ENCODE data around the gene TERC.
"Not testable (repeated sequence)": the region's sequence is repeated elsewhere in the genome, so short reads cannot be mapped to it uniquely, and the experiment has no call there.

TERC gene

DNA sequence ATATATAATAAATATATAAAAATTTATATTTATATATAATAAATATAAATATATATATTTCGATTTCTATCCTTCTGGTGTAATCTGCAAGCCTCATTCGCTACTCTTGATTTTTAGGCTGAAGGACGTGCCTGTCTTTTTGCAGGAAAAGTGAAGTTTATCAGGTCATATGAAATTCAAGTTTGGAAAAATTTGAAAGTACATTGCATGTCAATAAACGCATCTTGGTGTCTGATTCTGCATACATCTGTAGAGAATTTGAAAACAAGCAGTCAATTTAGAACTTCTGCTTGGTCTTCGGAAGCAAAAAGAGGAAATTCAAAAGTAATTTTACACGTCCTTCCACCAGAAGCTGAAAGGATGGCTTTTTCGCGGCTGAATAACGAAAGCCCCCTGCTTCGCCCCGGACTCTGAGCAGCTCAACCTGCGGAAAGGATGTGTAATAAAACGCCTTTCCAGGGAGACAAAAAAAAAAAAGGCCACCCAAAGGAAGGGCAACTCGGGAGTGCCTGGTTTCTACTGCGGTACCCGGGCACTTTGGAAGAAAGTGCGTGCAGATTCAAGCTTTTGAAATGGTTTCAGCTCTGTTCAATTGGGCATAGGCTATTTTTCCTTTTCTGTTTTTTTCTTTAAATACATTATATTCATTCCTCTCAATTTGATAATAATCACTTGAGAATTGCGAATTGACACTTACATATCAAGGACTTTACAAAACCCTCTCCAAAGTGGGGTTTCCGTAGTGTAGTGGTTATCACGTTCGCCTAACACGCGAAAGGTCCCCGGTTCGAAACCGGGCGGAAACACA, 6.8 kb upstream of the TERC start:
- no peak for FAIRE-seq
- DNase-seq (ENCODE audit: low spot score) = peak; percentile 80

DNA sequence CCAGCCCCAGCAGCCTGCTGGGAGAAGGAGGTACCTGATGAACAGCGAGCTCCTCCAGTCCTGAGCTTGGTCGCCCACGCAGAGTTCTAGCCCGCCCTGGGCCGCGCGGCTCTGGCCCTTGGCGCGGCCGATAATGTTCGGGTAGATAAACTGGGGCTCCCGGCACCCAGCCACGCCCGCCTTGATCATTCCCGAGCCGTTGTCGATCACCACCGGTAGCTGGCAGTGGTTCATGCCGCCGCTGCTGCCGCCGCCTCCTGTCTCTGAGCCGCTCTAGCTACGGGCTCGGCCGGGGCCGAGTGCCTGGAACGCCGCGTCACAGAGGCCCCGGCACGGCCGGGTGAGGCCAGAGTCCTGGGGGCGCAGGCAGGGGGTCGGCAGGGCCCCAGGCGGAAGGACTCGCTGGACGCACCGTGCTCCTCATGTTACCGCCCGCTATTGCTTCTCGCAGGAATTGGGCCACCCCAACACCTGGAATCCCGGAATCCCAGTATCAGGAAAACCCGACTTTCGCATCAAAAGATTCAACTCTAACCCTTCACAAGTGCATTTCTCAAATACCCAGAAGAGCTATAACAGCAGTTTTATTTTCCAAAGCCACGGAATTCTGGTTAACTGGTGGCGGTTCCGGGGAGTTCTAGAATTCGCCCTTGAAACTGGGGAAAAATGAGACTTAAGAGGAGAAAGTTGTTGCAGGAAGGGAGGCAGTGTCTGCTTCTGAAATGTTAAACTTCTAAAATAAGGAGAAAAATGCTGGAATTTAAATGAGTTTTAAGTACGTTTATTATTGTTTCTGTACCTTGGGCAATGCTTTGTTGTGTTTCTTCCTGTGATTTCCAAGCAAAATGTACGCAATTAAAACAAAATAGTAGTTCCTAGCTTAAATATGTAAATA, 4.7 kb upstream of the TERC start, which contains the start of gene ACTRT3:
ACTRT3 (minus strand) TSS at position 275 of the 895 bp plus-strand sequence; CDS start at position 234, 41 bp downstream.
- DNase-seq (ENCODE audit: low spot score) (no peak), FAIRE-seq (no peak)

DNA sequence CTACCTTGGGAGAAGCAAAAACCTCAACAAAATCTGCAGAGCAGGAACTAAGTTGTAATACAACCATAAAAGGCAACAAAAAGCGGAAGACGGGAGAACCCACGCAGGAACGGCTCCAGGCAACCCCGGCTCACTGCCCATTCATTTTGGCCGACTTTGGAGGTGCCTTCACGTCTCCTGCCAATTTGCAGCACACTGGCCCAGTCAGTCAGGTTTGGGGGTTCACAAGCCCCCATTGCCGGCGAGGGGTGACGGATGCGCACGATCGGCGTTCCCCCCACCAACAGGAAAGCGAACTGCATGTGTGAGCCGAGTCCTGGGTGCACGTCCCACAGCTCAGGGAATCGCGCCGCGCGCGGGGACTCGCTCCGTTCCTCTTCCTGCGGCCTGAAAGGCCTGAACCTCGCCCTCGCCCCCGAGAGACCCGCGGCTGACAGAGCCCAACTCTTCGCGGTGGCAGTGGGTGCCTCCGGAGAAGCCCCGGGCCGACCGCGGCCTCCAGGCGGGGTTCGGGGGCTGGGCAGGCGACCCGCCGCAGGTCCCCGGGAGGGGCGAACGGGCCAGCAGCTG, 463 bp downstream of the TERC start:
- DNase-seq (ENCODE audit: low spot score) = no peak
- no peak for FAIRE-seq

DNA sequence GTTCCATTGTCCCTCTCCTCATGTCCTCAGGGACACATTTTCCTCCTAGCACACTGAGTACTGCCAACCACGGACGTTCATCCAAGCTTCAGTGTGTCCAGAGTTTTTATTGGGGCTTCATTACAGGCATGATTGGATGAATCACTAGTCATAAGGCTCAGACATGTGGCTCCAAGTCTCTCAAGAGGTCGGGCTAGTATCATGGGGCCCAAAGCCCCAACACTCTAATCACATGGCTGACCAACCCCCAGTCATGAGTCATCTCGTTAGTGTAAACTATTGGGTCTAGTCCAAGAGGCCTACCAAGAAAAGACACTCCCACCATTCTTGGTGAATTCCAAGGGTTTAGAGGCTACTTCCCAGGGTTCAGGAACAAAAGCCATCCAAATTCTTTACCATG, 4.4 kb downstream of the TERC start:
- DNase-seq (ENCODE audit: low spot score) (peak; percentile 46), FAIRE-seq (no peak)

DNA sequence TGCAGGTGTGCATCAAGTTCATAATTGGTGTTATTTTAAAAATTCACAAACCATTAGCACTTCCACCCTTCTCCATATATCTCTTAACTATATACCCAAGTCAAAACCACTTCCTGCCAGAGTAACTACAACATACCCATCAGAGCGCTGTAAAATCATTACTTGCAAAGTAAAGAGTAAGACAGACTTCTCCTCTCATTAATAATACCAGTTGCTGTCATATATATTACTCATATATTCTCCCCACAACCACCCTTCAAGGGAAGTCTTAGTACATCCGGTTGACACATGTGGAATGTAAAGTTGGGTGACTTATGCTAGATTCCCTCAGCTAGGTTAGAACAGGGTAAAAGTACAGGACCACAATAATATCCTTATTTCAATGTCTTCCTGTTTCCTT, 5.6 kb downstream of the TERC start:
- peak; percentile 62 for DNase-seq (ENCODE audit: low spot score)
- no peak for FAIRE-seq

DNA sequence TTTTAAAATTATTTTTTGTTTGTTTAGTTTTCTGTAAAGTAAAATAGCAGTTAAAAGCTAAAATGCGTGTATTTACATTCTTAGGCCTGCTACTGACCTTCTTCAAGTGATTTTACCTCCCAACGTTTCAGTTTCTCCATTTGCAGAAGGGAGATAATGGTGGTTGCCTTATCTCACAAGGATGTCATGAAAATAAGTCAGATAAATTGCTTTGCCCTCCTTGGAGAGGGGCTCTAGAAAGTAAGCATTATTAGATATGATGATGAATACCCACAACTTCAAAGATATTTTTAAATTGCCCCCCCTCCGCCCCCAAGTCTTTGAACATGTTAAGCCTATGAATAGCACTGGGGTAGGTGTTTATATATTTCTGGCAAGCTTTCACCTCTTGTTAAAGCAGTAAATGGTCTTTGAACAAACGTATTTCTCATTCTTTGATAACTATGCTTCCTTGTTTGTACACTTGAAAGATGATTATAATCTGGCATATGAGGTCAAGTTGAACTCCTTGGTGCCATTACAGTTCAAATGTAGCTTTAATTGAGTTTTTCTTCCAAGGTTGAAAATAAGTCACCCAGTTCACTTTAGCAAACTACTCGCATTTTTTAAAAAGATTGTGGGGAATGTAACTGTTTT, 6.4 kb downstream of the TERC start:
- FAIRE-seq = no peak
- no peak for DNase-seq (ENCODE audit: low spot score)

DNA sequence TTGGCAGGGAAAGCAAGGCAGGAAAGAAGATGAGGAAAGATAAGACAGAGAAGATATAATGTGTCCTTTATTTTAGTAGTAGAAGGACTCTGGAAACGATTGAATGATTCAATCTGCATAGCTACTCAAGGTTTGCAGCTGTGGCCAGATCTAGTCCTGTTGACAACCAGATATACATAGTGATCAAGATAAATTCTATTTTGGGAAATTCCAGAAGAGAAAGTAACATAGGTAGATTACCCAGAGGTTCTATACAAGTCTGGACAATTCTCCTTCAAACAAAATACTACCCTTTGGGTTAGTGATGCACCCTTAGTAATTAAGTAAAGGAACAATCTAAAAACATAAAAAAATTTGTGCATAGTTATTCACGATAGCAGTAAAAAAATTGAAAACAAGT, 9.4 kb downstream of the TERC start:
- DNase-seq (ENCODE audit: low spot score) (no peak), FAIRE-seq (no peak)

DNA sequence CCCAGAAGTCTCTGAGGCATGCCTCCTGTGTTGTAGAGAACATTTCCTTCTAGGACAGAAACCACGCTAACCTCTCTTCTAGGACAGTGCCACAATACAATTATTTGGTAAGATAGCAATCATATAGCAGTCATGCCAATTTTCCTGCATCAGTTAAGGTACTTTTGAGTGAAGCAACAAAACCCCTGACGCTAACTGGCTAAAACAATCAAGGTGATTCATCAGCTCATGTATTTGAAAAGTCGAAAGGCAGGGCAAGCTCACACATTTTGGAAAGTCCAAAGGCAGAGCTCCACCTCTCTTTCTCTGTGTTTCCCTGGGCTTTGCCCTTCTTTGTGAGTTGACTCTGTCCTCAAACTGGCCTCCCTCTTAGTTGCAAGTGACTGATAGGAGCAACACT, 10.1 kb downstream of the TERC start:
- FAIRE-seq (no peak), DNase-seq (ENCODE audit: low spot score) (no peak)

DNA sequence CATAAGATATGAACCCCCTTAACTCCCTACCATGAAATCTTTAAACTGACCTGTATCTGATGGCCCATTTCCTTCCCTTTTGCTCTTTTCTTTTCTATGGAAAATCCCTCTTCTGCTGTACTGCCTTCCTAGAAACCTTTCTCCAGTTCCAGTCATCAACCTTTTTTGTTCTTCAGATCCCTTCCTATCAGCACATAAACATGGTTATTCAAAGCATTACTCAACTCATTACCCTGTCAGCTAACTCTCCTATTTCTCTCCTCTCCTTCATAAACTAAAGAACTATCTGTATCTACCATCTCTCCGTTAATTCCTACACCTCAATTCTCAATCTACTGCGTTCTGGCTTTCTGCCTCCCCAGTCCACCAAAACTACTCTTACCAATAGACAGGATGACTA, 13.0 kb downstream of the TERC start:
- no peak for DNase-seq (ENCODE audit: low spot score)
- FAIRE-seq = no peak

DNA sequence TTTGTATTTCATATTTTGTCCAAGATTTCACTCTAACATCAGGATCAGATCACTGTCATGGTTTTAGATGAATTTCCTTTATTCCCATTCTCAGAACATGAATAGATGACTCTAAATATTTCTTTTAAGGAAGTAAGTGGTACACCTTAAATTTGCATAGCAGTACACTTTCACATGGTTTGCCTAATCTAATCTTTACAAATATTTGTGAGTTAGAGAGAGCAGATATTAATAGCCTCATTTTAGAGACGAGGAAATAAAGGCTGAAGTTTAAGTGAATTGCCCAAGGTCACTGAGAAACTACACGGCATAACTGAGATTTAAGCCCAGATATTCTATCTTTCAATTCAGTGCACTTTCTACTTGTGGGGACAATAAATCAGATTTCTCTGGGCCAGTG, 14.2 kb downstream of the TERC start:
- DNase-seq (ENCODE audit: low spot score) = no peak
- no peak for FAIRE-seq

DNA sequence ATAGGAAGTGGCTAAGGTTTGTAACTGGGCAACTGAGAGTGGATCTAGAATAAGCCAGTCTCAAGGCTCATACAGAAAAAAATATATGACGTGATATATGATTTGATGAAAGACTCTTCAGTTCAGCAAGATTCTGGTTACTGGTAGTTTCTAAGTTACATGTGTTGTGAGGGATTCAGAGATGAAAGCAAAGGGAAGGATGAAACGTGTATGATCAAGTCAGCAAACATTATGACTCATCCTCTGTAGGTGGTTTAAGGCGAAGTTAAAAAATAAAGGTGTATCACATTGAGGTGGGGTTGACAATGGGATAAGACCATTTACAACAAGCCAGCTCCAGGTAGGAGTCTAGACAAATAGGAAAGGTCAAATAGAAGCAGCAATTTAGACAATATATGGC, 16.2 kb downstream of the TERC start:
- FAIRE-seq = no peak
- DNase-seq (ENCODE audit: low spot score) = no peak

DNA sequence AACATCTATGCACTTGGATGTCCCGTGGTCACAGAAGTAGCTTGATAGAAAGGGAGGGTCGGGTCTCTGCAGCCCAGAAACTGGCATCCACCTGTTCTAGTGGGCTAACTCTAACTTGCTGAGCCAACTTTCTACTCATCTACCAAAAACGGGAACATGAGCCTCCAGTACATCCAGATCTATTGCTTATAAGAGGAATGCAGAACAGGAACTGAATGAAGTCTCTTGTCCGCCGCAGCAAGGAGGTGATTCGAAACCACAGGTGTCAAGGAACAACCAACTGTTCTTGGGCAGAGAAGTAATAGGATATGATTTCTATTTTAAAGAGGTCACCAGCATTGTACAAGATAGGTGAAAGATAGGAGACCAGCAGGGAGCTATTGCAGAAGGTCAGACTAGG, 17.9 kb downstream of the TERC start:
- DNase-seq (ENCODE audit: low spot score) (no peak), FAIRE-seq (no peak)

DNA sequence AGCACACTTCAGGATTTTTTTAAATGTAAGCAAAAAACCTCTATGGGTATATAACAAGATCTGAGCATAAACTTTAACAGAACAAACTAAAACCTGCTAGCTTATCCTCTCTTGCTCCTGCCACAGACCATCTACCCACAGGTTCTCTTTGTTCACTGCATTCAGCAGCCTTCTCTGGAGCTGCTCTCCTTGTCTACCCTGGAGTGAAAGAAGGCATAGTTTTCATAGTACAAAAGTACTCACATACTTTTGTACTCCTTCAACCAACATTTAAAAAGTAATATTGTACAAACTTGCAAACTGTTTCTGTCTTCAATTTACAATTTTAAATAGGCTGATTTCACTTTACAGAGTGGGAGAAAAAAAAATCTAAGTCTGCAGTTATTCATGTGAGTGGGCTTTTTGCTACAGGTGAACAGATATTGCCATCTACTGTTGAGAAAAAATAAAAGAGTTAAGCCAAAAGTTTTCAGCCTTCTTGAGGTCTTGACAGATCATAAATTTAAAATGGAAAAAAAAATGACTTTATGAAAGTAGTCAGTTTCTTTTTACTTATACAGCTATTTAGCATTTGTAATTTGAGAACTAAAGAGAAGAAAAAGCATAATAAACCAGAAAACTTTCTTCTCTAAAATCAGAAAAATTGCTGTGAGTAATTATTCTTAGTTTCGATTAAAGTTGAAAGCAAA, 20.4 kb downstream of the TERC start:
- DNase-seq (ENCODE audit: low spot score) (no peak), FAIRE-seq (peak; percentile 44)

DNA sequence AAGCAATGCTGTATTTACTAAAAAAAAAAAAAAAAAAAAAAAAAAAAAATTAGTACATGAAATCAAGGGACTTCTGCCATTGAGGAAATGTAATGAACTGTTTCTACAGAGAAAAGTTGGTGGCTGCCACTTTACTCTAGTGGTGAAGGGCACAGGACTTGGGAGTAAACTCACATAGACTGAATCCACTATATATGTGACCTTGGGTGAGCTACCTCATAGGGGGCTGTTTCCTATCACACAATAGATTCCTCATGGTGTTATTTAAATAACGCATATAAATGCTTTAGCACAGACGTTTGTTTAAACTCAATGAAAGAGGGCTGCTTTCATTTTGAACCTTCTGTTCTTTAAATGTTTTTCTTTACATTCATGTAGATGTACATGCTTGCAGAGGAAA, 25.8 kb downstream of the TERC start:
- FAIRE-seq (no peak), DNase-seq (ENCODE audit: low spot score) (no peak)

DNA sequence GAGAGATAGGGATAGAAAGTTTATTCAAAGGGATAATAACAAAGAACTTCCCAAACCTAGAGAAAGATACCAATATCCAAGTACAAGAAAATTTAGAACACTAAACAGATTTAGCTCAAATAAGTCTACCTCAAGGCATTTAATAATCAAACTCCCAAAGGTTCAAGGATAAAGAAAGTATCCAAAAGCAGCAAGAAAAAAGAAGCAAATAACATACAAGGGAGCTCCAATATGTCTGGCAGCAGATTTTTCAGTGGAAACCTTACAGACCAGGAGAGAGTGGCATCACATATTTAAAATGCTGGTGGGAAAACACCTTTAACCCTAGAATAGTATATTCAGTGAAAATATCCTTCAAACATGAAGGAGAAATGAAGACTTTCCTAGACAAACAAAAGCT, 33.0 kb downstream of the TERC start:
- not testable (repeated sequence) for DNase-seq (ENCODE audit: low spot score); FAIRE-seq

DNA sequence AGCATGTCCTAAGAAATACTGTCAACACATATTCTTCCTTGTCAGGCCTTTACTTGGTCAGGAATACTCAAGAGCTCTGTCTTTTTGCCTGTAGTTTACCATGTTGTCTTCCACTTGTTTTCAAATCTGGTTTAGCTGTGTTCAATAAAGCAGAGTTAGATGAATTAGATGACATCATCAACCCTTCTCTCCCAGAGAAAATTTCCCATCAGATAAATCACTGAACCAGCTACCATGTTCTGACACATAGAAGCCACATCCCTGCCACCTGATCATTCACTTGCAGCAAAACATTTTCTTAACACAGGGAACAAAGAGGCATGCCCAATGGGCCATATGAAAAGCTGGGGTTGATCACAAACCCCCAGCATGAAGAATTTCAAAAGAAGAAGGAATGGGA, 42.1 kb downstream of the TERC start:
- no peak for DNase-seq (ENCODE audit: low spot score)
- FAIRE-seq = no peak

DNA sequence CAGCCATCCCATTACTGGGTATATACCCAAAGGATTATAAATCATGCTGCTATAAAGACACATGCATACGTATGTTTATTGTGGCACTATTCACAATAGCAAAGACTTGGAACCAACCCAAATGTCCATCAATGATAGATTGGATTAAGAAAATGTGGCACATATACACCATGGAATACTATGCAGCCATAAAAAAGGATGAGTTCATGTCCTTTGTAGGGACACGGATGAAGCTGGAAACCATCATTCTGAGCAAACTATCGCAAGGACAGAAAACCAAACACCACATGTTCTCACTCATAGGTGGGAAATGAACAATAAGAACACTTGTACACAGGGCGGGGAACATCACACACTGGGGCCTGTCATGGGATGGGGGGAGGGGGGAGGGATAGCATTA, 46.4 kb downstream of the TERC start:
- FAIRE-seq; DNase-seq (ENCODE audit: low spot score): not testable (repeated sequence)
